Breast epithelium (tissue), 4 donors: ENCODE measurements around the gene COL4A2. TPM values are rescaled to one million over a fixed set of nuclear protein-coding genes. Genes with fewer than 3 reads are reported as not detected.

Experiments used
- DNase-seq, 2 donors: peaks; one replicate each; pipeline ENCODE4 v3.0.0-alpha.2; 2019; ENCODE audit warnings: low spot score in 2 of 2
- H3K27ac ChIP-seq, 2 donors: fragments of 200-600 bp; sonication (generic) in 1 of 2; one replicate each; pipeline ENCODE4 v1.5.1; 2016 to 2019; ENCODE audit warnings: mild to moderate bottlenecking in 1 of 2
- H3K27me3 ChIP-seq, 2 donors: fragments of 200-600 bp; sonication (generic) in 1 of 2; one replicate each; pipeline versions ENCODE4 v1.5.1 to v1.6.0; 2017 to 2019; ENCODE audit warnings: control low read depth in 1 of 2, mild to moderate bottlenecking in 1 of 2
- H3K36me3 ChIP-seq: fragments of 200-600 bp; one replicate; pipeline ENCODE4 v1.5.1; 2019
- H3K4me1 ChIP-seq, 2 donors: fragments of 200-600 bp; sonication (generic); one replicate each; pipeline ENCODE4 v1.5.1; 2016 to 2019; ENCODE audit warnings: control low read depth in 1 of 2
- H3K4me3 ChIP-seq, 3 donors: fragments of 200-600 bp; sonication (generic); 1 replicate in 2 of 3; 2 replicates in 1 of 3; pipeline ENCODE4 v1.5.1; 2016 to 2019; ENCODE audit warnings: mild to moderate bottlenecking in 3 of 3, moderate library complexity in 2 of 3
- H3K9me3 ChIP-seq, 2 donors: fragments of 200-600 bp; sonication (generic) in 1 of 2; one replicate each; pipeline ENCODE4 v1.5.1; 2016 to 2019; ENCODE audit warnings: control low read depth in 1 of 2
- POLR2A ChIP-seq: fragments of 450-650 bp; IDR thresholded peaks from one replicate; pipeline ENCODE4 v1.6.1; 2016; ENCODE audit warnings: antibody characterized with exemption, mild to moderate bottlenecking, moderate library complexity
- POLR2AphosphoS5 ChIP-seq, 3 donors: sonication (generic); formaldehyde crosslinking; IDR thresholded peaks; one replicate each; pipeline ENCODE4 v1.6.1; 2017; ENCODE audit warnings: antibody characterized with exemption in 3 of 3
- intact Hi-C: fragments of 100-400 bp; cut with DNase I; formaldehyde crosslinking; loops from one replicate; pipeline ENCODE4 v1.15.1; 2023; ENCODE audit warnings: low total_unique reads
- total RNA-seq, 3 donors: library from RNA; depleted of rRNA; stranded (reverse); fragments of >200 nt; gene quantifications; one replicate each; pipeline ENCODE4 v1.1.0, GENCODE V29; 2016
- TF ChIP-seq, protein P1 (sequence below), 3 donors: fragments of 450-650 bp; IDR thresholded peaks; one replicate each; pipeline ENCODE4 v1.5.1; 2016 to 2017; ENCODE audit warnings: antibody characterized with exemption in 3 of 3, mild to moderate bottlenecking in 3 of 3, moderate library complexity in 3 of 3

The COL4A2 gene
- total RNA-seq, 3 donors from 2014 or later: 107 to 841 (median 307) TPM

- H3K9me3 ChIP-seq: no peaks in the 10 kb centered on the region
- TF ChIP-seq, protein P1, sequence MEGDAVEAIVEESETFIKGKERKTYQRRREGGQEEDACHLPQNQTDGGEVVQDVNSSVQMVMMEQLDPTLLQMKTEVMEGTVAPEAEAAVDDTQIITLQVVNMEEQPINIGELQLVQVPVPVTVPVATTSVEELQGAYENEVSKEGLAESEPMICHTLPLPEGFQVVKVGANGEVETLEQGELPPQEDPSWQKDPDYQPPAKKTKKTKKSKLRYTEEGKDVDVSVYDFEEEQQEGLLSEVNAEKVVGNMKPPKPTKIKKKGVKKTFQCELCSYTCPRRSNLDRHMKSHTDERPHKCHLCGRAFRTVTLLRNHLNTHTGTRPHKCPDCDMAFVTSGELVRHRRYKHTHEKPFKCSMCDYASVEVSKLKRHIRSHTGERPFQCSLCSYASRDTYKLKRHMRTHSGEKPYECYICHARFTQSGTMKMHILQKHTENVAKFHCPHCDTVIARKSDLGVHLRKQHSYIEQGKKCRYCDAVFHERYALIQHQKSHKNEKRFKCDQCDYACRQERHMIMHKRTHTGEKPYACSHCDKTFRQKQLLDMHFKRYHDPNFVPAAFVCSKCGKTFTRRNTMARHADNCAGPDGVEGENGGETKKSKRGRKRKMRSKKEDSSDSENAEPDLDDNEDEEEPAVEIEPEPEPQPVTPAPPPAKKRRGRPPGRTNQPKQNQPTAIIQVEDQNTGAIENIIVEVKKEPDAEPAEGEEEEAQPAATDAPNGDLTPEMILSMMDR (IDR thresholded peaks at IDR 0.05): no peak
- TF ChIP-seq POLR2A (no peak), POLR2AphosphoS5 (IDR thresholded peaks at IDR 0.05) (no peak)
- H3K36me3 ChIP-seq: no peaks in the 10 kb centered on the region
- H3K27me3 ChIP-seq: peaks cover 0 to 2% of the 10 kb centered on the region in 2 donors
- intact Hi-C loops: no loop called here
- DNase-seq: no peak
- H3K4me3 ChIP-seq: peak overlapping the region in 1 of 3 donors; percentile 43
- peak overlapping the region; percentile 52 to 58 for H3K27ac ChIP-seq
- peaks cover 3 to 8% of the 10 kb centered on the region in 2 donors for H3K4me1 ChIP-seq
Observed at GRCh38 chr13:110301606-110302553, 5.2 kb upstream of the COL4A2 start.

GRCh38 chr13:110302997-110303396 is 4.1 kb upstream of the COL4A2 start:
- no peak for DNase-seq
- intact Hi-C loops: no loop called here
- Histone ChIP-seq H3K4me3 (peak overlapping the region in 1 of 3 donors; percentile 96), H3K27me3 (peaks cover 0 to 7% of the 10 kb centered on the region in 2 donors), H3K36me3 (no peaks in the 10 kb centered on the region), H3K9me3 (no peaks in the 10 kb centered on the region), H3K27ac (peak overlapping the region in 1 of 2 donors; percentile 50), H3K4me1 (peaks cover 3 to 8% of the 10 kb centered on the region in 2 donors)
- TF ChIP-seq, protein P1 (IDR thresholded peaks at IDR 0.05): no peak
- TF ChIP-seq POLR2AphosphoS5 (IDR thresholded peaks at IDR 0.05): no peak
- TF ChIP-seq POLR2A: no peak

GRCh38 chr13:110303644-110304043 is 3.4 kb upstream of the COL4A2 start:
- peak overlapping the region; percentile 30 to 50 for H3K27ac ChIP-seq
- H3K36me3 ChIP-seq: no peaks in the 10 kb centered on the region
- no peak for DNase-seq
- peak overlapping the region in 1 of 3 donors; percentile 96 for H3K4me3 ChIP-seq
- H3K4me1 ChIP-seq: peaks cover 3 to 8% of the 10 kb centered on the region in 2 donors
- peaks cover 0 to 7% of the 10 kb centered on the region in 2 donors for H3K27me3 ChIP-seq
- no peaks in the 10 kb centered on the region for H3K9me3 ChIP-seq
- intact Hi-C loops: no loop called here
- TF ChIP-seq, protein P1 (IDR thresholded peaks at IDR 0.05): no peak
- TF ChIP-seq POLR2AphosphoS5 (IDR thresholded peaks at IDR 0.05): peak in 1 of 3 donors; percentile 21

GRCh38 chr13:110304256-110304655 is 2.8 kb upstream of the COL4A2 start:
- TF ChIP-seq POLR2AphosphoS5 (IDR thresholded peaks at IDR 0.05) (no peak), POLR2A (no peak)
- TF ChIP-seq, protein P1 (IDR thresholded peaks at IDR 0.05): no peak
- Histone ChIP-seq H3K36me3 (no peaks in the 10 kb centered on the region), H3K4me1 (peaks cover 3 to 8% of the 10 kb centered on the region in 2 donors), H3K27ac (peak overlapping the region in 1 of 2 donors; percentile 48), H3K4me3 (peak overlapping the region in 2 of 3 donors; percentile 64 to 96), H3K9me3 (no peaks in the 10 kb centered on the region), H3K27me3 (peaks cover 0 to 7% of the 10 kb centered on the region in 2 donors)
- DNase-seq: no peak
- intact Hi-C loops: no loop called here

- peak overlapping the region; percentile 64 to 96 (median 78) for H3K4me3 ChIP-seq
- no peaks in the 10 kb centered on the region for H3K36me3 ChIP-seq
- TF ChIP-seq POLR2AphosphoS5 (IDR thresholded peaks at IDR 0.05): no peak
- TF ChIP-seq, protein P1 (IDR thresholded peaks at IDR 0.05): no peak
- TF ChIP-seq POLR2A: no peak
- DNase-seq: no peak
- peak overlapping the region in 1 of 2 donors; percentile 48 for H3K27ac ChIP-seq
- intact Hi-C loops: no loop called here
- peaks cover 3 to 8% of the 10 kb centered on the region in 2 donors for H3K4me1 ChIP-seq
- no peaks in the 10 kb centered on the region for H3K9me3 ChIP-seq
- peaks cover 0 to 7% of the 10 kb centered on the region in 2 donors for H3K27me3 ChIP-seq
Observed at GRCh38 chr13:110305001-110305400, 2.1 kb upstream of the COL4A2 start.
